WI38 (cell line): ENCODE results near the gene ALDH16A1.
"Not testable (repeated sequence)": the region's sequence is repeated elsewhere in the genome, so short reads cannot be mapped to it uniquely, and the experiment has no call there.

Source experiments
- H3K4me3 ChIP-seq: 2 replicates; pipeline ENCODE4 v1.5.1; 2011; ENCODE audit warnings: low read depth, mild to moderate bottlenecking, control low read depth, low read length
- CTCF ChIP-seq: IDR thresholded peaks from 2 replicates; pipeline ENCODE4 v1.5.1; 2012; ENCODE audit warnings: low read depth, mild to moderate bottlenecking, control low read depth, low read length

The ALDH16A1 gene

GRCh38 chr19:49441960-49442350 lies 11.1 kb upstream of the ALDH16A1 start:
- no peak overlapping the region for H3K4me3 ChIP-seq
- no peak for TF ChIP-seq CTCF

GRCh38 chr19:49442354-49442753 lies 10.7 kb upstream of the ALDH16A1 start:
- peak overlapping the region; percentile 27; the same call in 1 of the 2 replicates for H3K4me3 ChIP-seq
- no peak for TF ChIP-seq CTCF

- peak overlapping the region; percentile 59 for H3K4me3 ChIP-seq
- TF ChIP-seq CTCF = no peak
Measured at GRCh38 chr19:49442771-49443365, 10.2 kb upstream of the ALDH16A1 start.

- TF ChIP-seq CTCF = no peak; the same call in none of the 2 replicates
- H3K4me3 ChIP-seq = peak overlapping the region; percentile 59
Measured at GRCh38 chr19:49443366-49444099, 9.5 kb upstream of the ALDH16A1 start.

- not testable (repeated sequence) for H3K4me3 ChIP-seq
Measured at GRCh38 chr19:49444100-49444700, 8.8 kb upstream of the ALDH16A1 start.

GRCh38 chr19:49445997-49446396 lies 7.0 kb upstream of the ALDH16A1 start:
- H3K4me3 ChIP-seq = no peak overlapping the region
- TF ChIP-seq CTCF = no peak

GRCh38 chr19:49447485-49448431 lies 5.3 kb upstream of the ALDH16A1 start:
- TF ChIP-seq CTCF = no peak
- H3K4me3 ChIP-seq = no peak overlapping the region
